ENCODE data around the gene ZFP36.

Gene ZFP36

DNA sequence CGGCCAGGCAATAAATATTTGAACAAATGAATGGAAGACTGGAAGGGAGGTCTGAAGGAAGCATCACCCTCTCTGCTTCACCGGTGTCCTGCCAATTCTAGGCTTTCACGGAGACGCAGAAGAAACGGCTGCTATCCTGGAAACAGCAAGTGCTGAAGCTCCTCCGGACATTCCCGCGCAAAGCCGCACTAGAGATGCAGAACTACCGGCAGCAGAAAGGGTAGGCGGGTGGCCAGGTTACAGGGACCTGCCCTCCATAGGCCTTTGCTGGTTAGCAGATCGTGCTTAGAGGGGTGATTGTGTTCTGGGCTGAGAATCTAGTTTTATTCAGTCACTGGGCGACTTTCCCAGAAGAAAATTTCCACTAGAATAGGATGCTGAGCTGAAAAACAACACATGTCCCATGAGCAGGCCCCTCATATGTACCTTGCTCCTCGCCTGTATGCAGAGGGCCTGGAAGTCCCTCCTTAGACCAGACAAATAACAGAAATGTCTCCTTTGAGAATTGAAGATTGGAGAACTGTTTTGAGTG is 26.7 kb upstream of the ZFP36 start:
- no peak overlapping the region for H3K4me3 ChIP-seq (ENCODE audit: control insufficient read depth, low read depth, low read length)
- DNase-seq (ENCODE audit: low read depth), result no peak
- TF ChIP-seq, protein P1, sequence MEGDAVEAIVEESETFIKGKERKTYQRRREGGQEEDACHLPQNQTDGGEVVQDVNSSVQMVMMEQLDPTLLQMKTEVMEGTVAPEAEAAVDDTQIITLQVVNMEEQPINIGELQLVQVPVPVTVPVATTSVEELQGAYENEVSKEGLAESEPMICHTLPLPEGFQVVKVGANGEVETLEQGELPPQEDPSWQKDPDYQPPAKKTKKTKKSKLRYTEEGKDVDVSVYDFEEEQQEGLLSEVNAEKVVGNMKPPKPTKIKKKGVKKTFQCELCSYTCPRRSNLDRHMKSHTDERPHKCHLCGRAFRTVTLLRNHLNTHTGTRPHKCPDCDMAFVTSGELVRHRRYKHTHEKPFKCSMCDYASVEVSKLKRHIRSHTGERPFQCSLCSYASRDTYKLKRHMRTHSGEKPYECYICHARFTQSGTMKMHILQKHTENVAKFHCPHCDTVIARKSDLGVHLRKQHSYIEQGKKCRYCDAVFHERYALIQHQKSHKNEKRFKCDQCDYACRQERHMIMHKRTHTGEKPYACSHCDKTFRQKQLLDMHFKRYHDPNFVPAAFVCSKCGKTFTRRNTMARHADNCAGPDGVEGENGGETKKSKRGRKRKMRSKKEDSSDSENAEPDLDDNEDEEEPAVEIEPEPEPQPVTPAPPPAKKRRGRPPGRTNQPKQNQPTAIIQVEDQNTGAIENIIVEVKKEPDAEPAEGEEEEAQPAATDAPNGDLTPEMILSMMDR (IDR thresholded peaks at IDR 0.05; ENCODE audit: control insufficient read depth, insufficient read depth, low read depth, low read length, missing control alignments), result no peak

GRCh38 chr19:39380521-39381502 is 25.8 kb upstream of the ZFP36 start:
- H3K4me3 ChIP-seq (ENCODE audit: control insufficient read depth, low read depth, low read length), result no peak overlapping the region
- TF ChIP-seq, protein P1 (IDR thresholded peaks at IDR 0.05; ENCODE audit: control insufficient read depth, insufficient read depth, low read depth, low read length, missing control alignments), result no peak
- DNase-seq (ENCODE audit: low read depth), result no peak

DNA sequence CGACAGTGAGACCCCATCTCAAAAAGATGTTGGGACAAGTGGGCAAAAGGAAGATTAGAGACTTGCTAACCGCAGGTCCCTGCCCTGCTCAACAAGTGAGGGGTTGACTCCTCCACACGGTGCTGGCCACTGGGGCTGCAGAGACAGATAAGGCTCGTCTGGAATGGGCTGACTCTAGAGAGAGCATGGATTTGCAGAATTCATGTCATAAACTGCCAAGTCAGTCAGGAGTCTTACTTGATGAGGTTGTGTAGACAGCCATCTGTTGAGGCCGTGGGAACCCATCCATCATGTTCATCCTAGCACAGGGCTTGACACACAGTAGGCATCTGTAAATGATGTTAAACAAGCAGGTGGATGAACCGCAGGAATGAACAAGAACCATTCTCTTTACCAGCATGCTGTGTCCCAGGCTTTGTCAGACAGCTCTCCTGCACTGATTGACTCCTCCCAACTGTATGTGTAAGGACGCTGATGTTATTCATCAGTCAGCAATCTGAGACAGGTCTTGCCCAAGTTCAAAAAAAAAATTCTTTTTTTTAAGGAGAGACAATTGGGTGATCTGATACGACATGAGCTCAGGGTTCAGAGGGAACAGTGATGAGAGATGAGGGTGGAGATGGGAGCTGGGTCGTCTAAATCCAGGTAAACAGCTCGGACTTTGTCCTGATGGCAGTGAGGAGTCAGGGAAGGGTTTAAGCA is 24.6 kb upstream of the ZFP36 start:
- TF ChIP-seq, protein P1 (IDR thresholded peaks at IDR 0.05; ENCODE audit: control insufficient read depth, insufficient read depth, low read depth, low read length, missing control alignments), result no peak
- H3K4me3 ChIP-seq (ENCODE audit: control insufficient read depth, low read depth, low read length), result no peak overlapping the region
- no peak for DNase-seq (ENCODE audit: low read depth)

DNA sequence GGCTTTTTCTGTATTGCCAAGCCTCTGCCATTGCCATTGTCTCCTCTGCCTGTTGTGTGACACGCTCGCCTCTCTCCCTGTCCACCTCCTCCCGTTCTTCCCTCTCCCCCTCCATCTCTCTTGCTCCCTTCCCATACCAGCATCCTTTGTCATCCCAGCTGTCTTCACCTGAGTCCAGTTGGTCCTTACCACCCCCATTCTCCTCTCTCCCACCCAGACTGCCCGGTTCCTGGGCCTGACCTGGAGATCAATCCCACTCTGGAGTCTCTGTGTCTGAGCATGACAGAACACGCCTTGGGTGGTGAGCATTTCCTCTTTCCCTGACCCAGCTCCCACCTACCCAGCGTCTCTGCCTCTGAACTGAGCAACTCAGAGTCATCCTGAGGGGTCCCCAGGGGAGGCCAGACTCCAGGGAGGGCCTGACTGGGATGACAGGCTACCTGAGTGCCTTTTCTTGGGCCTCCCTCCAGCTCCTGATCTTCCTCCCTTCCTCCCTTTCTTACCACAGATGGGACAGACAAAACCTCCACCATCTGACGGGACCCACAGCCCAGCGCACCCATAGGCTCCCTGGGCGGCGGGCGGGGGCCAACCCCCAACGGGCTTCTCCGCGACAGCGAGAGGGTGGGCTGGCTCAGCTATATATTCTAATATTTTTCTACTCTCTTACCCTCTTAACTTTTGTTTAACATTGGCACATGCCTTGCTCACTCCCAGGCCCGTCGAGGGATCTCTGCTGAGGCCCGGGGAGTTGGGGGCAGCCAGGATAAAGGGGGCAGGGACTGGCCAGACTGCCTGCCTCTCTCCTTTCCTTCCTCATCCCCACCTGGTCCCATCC is 23.4 kb upstream of the ZFP36 start:
- TF ChIP-seq, protein P1 (IDR thresholded peaks at IDR 0.05; ENCODE audit: control insufficient read depth, insufficient read depth, low read depth, low read length, missing control alignments), result no peak
- H3K4me3 ChIP-seq (ENCODE audit: control insufficient read depth, low read depth, low read length), result no peak overlapping the region
- DNase-seq (ENCODE audit: low read depth), result no peak

DNA sequence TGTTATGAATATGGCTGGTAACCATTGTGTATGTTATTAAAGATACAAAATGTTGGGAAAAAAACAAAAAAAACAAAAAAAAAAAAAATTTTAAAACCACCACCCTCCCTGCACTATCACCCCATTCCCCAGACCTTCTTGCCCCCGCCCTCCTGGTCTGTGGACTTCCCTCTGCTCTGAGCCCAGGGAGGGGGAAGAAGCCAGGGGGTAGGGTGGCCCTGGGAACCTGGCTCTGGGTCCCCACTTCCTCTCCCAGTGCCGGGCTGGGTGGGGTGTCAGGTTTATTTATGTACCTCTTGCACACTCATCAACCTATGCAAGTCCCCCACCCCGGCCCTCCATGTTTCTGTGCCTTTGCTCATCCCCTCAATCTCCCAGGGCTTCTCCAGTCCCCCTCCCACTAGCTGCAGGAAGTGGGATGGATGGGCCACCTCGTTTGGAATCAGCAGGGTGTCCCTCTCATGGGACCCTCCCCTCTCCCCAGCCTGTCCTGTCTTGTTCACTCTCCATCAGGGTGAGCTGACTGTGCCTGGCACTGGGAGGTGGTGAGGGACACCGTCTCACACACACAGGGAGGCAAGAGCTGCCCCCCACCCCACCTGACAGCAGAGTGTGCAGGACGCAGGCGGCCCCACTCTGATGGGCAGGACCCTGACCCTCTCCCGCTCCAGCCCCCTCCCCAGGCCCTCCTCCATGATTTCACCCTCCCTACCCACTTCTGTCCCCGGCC is 21.6 kb upstream of the ZFP36 start:
- no peak overlapping the region for H3K4me3 ChIP-seq (ENCODE audit: control insufficient read depth, low read depth, low read length)
- TF ChIP-seq, protein P1 (IDR thresholded peaks at IDR 0.05; ENCODE audit: control insufficient read depth, insufficient read depth, low read depth, low read length, missing control alignments), result no peak
- DNase-seq (ENCODE audit: low read depth), result no peak

All from AG09309 (cell line).